Measurements from ENCODE around the gene DOK1.

Gene DOK1

DNA sequence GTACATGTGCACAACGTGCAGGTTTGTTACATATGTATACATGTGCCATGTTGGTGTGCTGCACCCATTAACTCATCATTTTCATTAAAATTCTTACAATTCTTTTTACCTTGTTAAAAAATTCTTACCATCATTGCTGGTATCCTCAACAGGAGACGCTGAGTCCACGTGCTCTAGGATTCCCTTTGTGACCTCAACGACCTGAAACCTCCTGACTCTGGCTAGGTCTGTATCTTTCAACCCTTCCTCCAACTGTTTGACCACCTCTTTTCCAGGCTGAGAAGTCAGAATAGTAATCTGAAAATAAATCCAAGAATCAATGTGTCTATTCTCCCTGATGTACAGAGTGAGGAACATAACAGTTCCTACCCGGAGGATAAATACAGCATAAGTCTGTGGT lies 52.4 kb downstream of the DOK1 start:
- no peak for DNase-seq (ENCODE audit: low read depth)
- TF ChIP-seq, protein P1, sequence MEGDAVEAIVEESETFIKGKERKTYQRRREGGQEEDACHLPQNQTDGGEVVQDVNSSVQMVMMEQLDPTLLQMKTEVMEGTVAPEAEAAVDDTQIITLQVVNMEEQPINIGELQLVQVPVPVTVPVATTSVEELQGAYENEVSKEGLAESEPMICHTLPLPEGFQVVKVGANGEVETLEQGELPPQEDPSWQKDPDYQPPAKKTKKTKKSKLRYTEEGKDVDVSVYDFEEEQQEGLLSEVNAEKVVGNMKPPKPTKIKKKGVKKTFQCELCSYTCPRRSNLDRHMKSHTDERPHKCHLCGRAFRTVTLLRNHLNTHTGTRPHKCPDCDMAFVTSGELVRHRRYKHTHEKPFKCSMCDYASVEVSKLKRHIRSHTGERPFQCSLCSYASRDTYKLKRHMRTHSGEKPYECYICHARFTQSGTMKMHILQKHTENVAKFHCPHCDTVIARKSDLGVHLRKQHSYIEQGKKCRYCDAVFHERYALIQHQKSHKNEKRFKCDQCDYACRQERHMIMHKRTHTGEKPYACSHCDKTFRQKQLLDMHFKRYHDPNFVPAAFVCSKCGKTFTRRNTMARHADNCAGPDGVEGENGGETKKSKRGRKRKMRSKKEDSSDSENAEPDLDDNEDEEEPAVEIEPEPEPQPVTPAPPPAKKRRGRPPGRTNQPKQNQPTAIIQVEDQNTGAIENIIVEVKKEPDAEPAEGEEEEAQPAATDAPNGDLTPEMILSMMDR (conservative IDR thresholded peaks at IDR 0.05; ENCODE audit: low read length): no peak
- H3K4me3 ChIP-seq (ENCODE audit: low read length): no peak overlapping the region
